Erythroblast (primary cell): Measurements from ENCODE around the gene TAF11L2.
"Not testable (repeated sequence)": the region's sequence is repeated elsewhere in the genome, so short reads cannot be mapped to it uniquely, and the experiment has no call there.

ENCODE experiments used
- GATA1 ChIP-seq: IDR thresholded peaks from 2 replicates; pipeline ENCODE4 v1.6.1; 2011; ENCODE audit warnings: low read depth, mild to moderate bottlenecking, control low read depth, low read length, moderate library complexity
- POLR2A ChIP-seq: IDR thresholded peaks from 2 replicates; pipeline ENCODE4 v1.6.1; 2011; ENCODE audit warnings: mild to moderate bottlenecking, low read length

DNA sequence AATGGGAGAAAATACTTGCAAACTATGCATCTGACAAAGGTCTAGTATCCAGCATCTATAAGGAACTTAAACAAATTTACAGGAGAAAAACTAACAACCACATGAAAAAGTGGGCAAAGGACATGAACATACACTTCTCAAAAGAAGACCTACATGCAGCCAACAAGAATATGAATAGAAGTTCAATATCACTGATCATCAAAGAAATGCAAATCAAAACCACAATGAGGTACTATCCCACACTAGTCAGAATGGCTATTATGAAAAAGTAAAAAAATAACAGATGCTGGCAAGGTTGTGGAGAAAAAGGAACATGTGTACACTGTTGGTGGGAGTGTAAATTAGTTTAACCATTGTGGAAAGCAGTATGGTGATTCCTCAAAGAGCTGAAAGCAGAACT lies 23.0 kb upstream of the TAF11L2 start:
- TF ChIP-seq POLR2A, GATA1: not testable (repeated sequence)
